Suprapubic skin (tissue), 4 donors: ENCODE measurements around the gene ABCD3.

Experiments
- EP300 ChIP-seq: sonication (generic); formaldehyde crosslinking; IDR thresholded peaks from one replicate; pipeline ENCODE4 v1.6.1; 2017; ENCODE audit warnings: antibody characterized with exemption
- POLR2A ChIP-seq, 2 donors: fragments of 450-650 bp; IDR thresholded peaks; one replicate each; pipeline ENCODE4 v1.6.1; 2017; ENCODE audit warnings: antibody characterized with exemption in 2 of 2, mild to moderate bottlenecking in 2 of 2, moderate library complexity in 2 of 2
- POLR2AphosphoS5 ChIP-seq, 3 donors: sonication (generic); formaldehyde crosslinking; IDR thresholded peaks; one replicate each; pipeline ENCODE4 v1.6.1; 2017; ENCODE audit warnings: antibody characterized with exemption in 3 of 3

GRCh38 chr1:94560333-94560732 lies 142.1 kb downstream of the ABCD3 start:
- TF ChIP-seq POLR2AphosphoS5 (IDR thresholded peaks at IDR 0.05) (no peak), POLR2A (IDR thresholded peaks at IDR 0.05) (no peak), EP300 (no peak)
